ENCODE data around the gene LCK. TPM values are rescaled to one million over a fixed set of nuclear protein-coding genes. Genes with fewer than 3 reads are reported as not detected.
"Not testable (repeated sequence)": the region's sequence is repeated elsewhere in the genome, so short reads cannot be mapped to it uniquely, and the experiment has no call there.

LCK gene
- total RNA-seq, 1 donor from 2014 or later: 1.1 TPM

- H3K27me3 Mint-ChIP-seq (ENCODE audit: unreplicated experiment): no peaks in the 10 kb centered on the region
- no peak overlapping the region for H3K27ac Mint-ChIP-seq (ENCODE audit: unreplicated experiment)
- H3K4me3 Mint-ChIP-seq (ENCODE audit: unreplicated experiment): no peak overlapping the region
- no peaks in the 10 kb centered on the region for H3K9me3 Mint-ChIP-seq (ENCODE audit: unreplicated experiment)
- H3K4me1 Mint-ChIP-seq (ENCODE audit: unreplicated experiment): peaks cover 2% of the 10 kb centered on the region
- H3K36me3 Mint-ChIP-seq (ENCODE audit: low read depth, unreplicated experiment): no peaks in the 10 kb centered on the region
- DNase-seq (ENCODE audit: low spot score): no peak
- no peak for TF ChIP-seq CTCF (IDR thresholded peaks at IDR 0.05; ENCODE audit: unreplicated experiment)
Observed at GRCh38 chr1:32285658-32286057, 34.6 kb downstream of the LCK start.

- H3K27ac Mint-ChIP-seq (ENCODE audit: unreplicated experiment): no peak overlapping the region
- TF ChIP-seq CTCF (IDR thresholded peaks at IDR 0.05; ENCODE audit: unreplicated experiment): no peak
- no peak for DNase-seq (ENCODE audit: low spot score)
- no peaks in the 10 kb centered on the region for H3K36me3 Mint-ChIP-seq (ENCODE audit: low read depth, unreplicated experiment)
- H3K4me1 Mint-ChIP-seq (ENCODE audit: unreplicated experiment): no peaks in the 10 kb centered on the region
- H3K9me3 Mint-ChIP-seq (ENCODE audit: unreplicated experiment): no peaks in the 10 kb centered on the region
- no peak overlapping the region for H3K4me3 Mint-ChIP-seq (ENCODE audit: unreplicated experiment)
- H3K27me3 Mint-ChIP-seq (ENCODE audit: unreplicated experiment): no peaks in the 10 kb centered on the region
Observed at GRCh38 chr1:32286763-32287162, 35.7 kb downstream of the LCK start.

- no peak for DNase-seq (ENCODE audit: low spot score)
- Mint-ChIP-seq H3K9me3 (ENCODE audit: unreplicated experiment) (no peaks in the 10 kb centered on the region), H3K36me3 (ENCODE audit: low read depth, unreplicated experiment) (peaks cover 4% of the 10 kb centered on the region), H3K27ac (ENCODE audit: unreplicated experiment) (no peak overlapping the region), H3K4me3 (ENCODE audit: unreplicated experiment) (no peak overlapping the region), H3K4me1 (ENCODE audit: unreplicated experiment) (peaks cover 8% of the 10 kb centered on the region), H3K27me3 (ENCODE audit: unreplicated experiment) (peaks cover 6% of the 10 kb centered on the region)
- TF ChIP-seq CTCF (IDR thresholded peaks at IDR 0.05; ENCODE audit: unreplicated experiment): no peak
Observed at GRCh38 chr1:32289256-32289655, 38.2 kb downstream of the LCK start.

GRCh38 chr1:32291145-32291707, 40.2 kb downstream of the LCK start:
- no peak for TF ChIP-seq CTCF (IDR thresholded peaks at IDR 0.05; ENCODE audit: unreplicated experiment)
- H3K36me3 Mint-ChIP-seq (ENCODE audit: low read depth, unreplicated experiment): peaks cover 13% of the 10 kb centered on the region
- peak overlapping the region; percentile 90 for H3K27ac Mint-ChIP-seq (ENCODE audit: unreplicated experiment)
- peaks cover 6% of the 10 kb centered on the region for H3K27me3 Mint-ChIP-seq (ENCODE audit: unreplicated experiment)
- H3K4me3 Mint-ChIP-seq (ENCODE audit: unreplicated experiment): peak overlapping the region; percentile 78
- H3K9me3 Mint-ChIP-seq (ENCODE audit: unreplicated experiment): no peaks in the 10 kb centered on the region
- H3K4me1 Mint-ChIP-seq (ENCODE audit: unreplicated experiment): peaks cover 14% of the 10 kb centered on the region
- no peak for DNase-seq (ENCODE audit: low spot score)

- Mint-ChIP-seq H3K36me3 (ENCODE audit: low read depth, unreplicated experiment) (peaks cover 16% of the 10 kb centered on the region), H3K4me3 (ENCODE audit: unreplicated experiment) (peak within 1 kb of the TSS; percentile 100), H3K9me3 (ENCODE audit: unreplicated experiment) (no peaks in the 10 kb centered on the region), H3K27ac (ENCODE audit: unreplicated experiment) (peak within 1 kb of the TSS; percentile 90), H3K27me3 (ENCODE audit: unreplicated experiment) (peaks cover 6% of the 10 kb centered on the region), H3K4me1 (ENCODE audit: unreplicated experiment) (peaks cover 20% of the 10 kb centered on the region)
- peak; percentile 94 for DNase-seq (ENCODE audit: low spot score)
- TF ChIP-seq CTCF (IDR thresholded peaks at IDR 0.05; ENCODE audit: unreplicated experiment): no peak
Observed at GRCh38 chr1:32291708-32292538, 40.9 kb downstream of the LCK start, which contains the start of gene HDAC1. Gene HDAC1 (plus strand): TSS chr1:32292083. CDS start chr1:32292170, 87 bp downstream.

GRCh38 chr1:32298211-32298610, 47.1 kb downstream of the LCK start:
- not testable (repeated sequence) for H3K27ac Mint-ChIP-seq (ENCODE audit: unreplicated experiment); H3K4me3 Mint-ChIP-seq (ENCODE audit: unreplicated experiment); DNase-seq (ENCODE audit: low spot score); H3K9me3 Mint-ChIP-seq (ENCODE audit: unreplicated experiment); H3K27me3 Mint-ChIP-seq (ENCODE audit: unreplicated experiment)
- peaks cover 13% of the 10 kb centered on the region for H3K4me1 Mint-ChIP-seq (ENCODE audit: unreplicated experiment)
- H3K36me3 Mint-ChIP-seq (ENCODE audit: low read depth, unreplicated experiment): peaks cover 21% of the 10 kb centered on the region
